Left ventricle myocardium inferior (tissue), 1 donor: ENCODE measurements around the gene PLXNA2. TPM values are rescaled to one million over a fixed set of nuclear protein-coding genes. Genes with fewer than 3 reads are reported as not detected.

Source experiments
- DNase-seq: peaks from one replicate; pipeline ENCODE4 v3.0.0-alpha.2; 2020
- H3K27ac ChIP-seq: fragments of 200-600 bp; replicated peaks from 2 replicates; pipeline ENCODE4 v1.8.0; 2021
- H3K27me3 ChIP-seq: fragments of 200-600 bp; 2 replicates; pipeline ENCODE4 v1.8.0; 2021; ENCODE audit warnings: low read depth
- H3K36me3 ChIP-seq: fragments of 200-600 bp; 2 replicates; pipeline ENCODE4 v1.8.0; 2021
- H3K4me1 ChIP-seq: fragments of 200-600 bp; 2 replicates; pipeline ENCODE4 v1.8.0; 2021
- H3K4me3 ChIP-seq: fragments of 200-600 bp; 2 replicates; pipeline ENCODE4 v1.8.0; 2021; ENCODE audit warnings: mild to moderate bottlenecking, moderate library complexity
- H3K9me3 ChIP-seq: fragments of 200-600 bp; replicated peaks from 2 replicates; pipeline ENCODE4 v1.8.0; 2021
- intact Hi-C: fragments of 100-400 bp; cut with micrococcal nuclease; formaldehyde crosslinking; loops from one replicate; pipeline ENCODE4 v1.11.0; 2022
- total RNA-seq: library from RNA; stranded (reverse); fragmentation: NEBNext Ultra II Directional; extraction: Animal tissue kit (Norgen Biotek cat#: 25700); gene quantifications from one replicate; pipeline ENCODE4 v1.2.1, GENCODE V29; 2021
- TF ChIP-seq, protein P1 (sequence below): fragments of 200-600 bp; IDR thresholded peaks from 2 replicates; pipeline ENCODE4 v1.8.0; 2021; ENCODE audit warnings: antibody characterized with exemption, mild to moderate bottlenecking, borderline replicate concordance
- donor health status: DM: no; HTN: yes; CAD: no; lungs with severe emphysema.

The PLXNA2 gene
- total RNA-seq, 1 donor from 2014 or later = 29.1 TPM

DNA sequence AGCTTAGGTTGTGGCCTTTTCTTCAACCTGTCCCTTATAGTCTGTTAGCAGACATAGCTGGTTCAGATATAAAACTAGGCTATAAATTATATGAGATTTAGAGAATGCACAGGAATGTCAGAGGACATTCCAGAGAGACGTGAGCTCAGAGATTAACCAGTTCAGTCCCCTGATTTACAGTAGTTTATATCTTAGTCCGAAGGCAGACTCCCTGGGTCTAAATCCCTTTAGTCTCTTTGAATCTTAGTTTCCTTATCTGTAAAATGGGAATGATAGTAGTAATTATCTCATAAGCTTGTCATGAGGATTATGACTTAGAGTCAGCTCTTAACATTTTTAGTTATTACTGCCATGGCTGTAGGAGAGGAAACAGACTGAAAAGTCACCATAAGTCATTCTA lies 45.5 kb upstream of the PLXNA2 start:
- Histone ChIP-seq H3K36me3 (no peaks in the 10 kb centered on the region), H3K4me1 (no peaks in the 10 kb centered on the region), H3K27ac (no peak overlapping the region), H3K27me3 (peaks cover 11% of the 10 kb centered on the region), H3K9me3 (no peaks in the 10 kb centered on the region), H3K4me3 (no peak overlapping the region)
- DNase-seq = no peak
- intact Hi-C loops = no loop called here
- TF ChIP-seq, protein P1, sequence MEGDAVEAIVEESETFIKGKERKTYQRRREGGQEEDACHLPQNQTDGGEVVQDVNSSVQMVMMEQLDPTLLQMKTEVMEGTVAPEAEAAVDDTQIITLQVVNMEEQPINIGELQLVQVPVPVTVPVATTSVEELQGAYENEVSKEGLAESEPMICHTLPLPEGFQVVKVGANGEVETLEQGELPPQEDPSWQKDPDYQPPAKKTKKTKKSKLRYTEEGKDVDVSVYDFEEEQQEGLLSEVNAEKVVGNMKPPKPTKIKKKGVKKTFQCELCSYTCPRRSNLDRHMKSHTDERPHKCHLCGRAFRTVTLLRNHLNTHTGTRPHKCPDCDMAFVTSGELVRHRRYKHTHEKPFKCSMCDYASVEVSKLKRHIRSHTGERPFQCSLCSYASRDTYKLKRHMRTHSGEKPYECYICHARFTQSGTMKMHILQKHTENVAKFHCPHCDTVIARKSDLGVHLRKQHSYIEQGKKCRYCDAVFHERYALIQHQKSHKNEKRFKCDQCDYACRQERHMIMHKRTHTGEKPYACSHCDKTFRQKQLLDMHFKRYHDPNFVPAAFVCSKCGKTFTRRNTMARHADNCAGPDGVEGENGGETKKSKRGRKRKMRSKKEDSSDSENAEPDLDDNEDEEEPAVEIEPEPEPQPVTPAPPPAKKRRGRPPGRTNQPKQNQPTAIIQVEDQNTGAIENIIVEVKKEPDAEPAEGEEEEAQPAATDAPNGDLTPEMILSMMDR = no peak

- Histone ChIP-seq H3K27me3 (peaks cover 10% of the 10 kb centered on the region), H3K36me3 (no peaks in the 10 kb centered on the region), H3K4me1 (no peaks in the 10 kb centered on the region), H3K4me3 (no peak overlapping the region), H3K9me3 (no peaks in the 10 kb centered on the region), H3K27ac (no peak overlapping the region)
- DNase-seq = no peak
- intact Hi-C loops = no loop called here
- TF ChIP-seq, protein P1 = no peak
These were observed 44.3 kb upstream of the PLXNA2 start for GRCh38 chr1:208288495-208288894.

DNA sequence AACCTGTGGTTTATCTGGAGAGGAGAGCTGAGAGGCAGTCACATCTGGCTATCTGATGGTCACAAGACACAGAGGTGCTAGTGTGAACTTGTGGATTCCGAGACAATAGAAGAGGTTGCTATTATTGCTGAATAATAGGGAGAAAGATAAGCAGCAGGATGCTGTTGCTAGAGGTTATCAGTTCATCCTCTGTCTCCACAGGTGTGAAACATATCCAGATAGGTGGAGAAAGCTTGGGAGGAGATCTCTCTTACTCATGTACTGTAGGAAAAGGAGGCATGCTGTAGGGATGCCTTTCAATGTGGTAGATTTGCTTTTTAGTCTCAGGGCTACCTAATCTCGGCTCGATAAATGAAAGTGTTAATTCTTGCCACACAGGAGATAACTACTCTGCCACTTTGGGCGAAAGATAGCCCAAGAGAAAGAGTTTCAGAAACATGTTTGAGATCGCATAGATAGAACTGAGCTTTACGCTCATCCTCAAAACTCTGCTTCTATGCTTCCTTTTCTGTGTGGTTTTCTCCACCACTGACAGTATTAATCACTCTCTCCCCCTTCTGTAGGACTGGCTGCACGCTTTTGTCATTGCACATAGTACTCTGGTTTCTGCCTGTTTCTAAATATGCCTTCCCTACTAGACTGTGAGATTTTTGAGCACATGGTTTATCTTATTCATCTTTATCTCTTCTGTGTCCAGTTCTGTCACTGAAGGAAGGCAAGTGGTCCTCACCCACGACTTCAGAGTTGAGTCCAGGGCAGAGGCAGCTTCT lies 36.7 kb upstream of the PLXNA2 start:
- no peak overlapping the region for H3K27ac ChIP-seq
- H3K9me3 ChIP-seq = no peaks in the 10 kb centered on the region
- peaks cover 30% of the 10 kb centered on the region for H3K27me3 ChIP-seq
- peaks cover 12% of the 10 kb centered on the region for H3K4me1 ChIP-seq
- TF ChIP-seq, protein P1 = no peak
- intact Hi-C loops = no loop called here
- no peak for DNase-seq
- H3K36me3 ChIP-seq = no peaks in the 10 kb centered on the region
- H3K4me3 ChIP-seq = no peak overlapping the region

DNA sequence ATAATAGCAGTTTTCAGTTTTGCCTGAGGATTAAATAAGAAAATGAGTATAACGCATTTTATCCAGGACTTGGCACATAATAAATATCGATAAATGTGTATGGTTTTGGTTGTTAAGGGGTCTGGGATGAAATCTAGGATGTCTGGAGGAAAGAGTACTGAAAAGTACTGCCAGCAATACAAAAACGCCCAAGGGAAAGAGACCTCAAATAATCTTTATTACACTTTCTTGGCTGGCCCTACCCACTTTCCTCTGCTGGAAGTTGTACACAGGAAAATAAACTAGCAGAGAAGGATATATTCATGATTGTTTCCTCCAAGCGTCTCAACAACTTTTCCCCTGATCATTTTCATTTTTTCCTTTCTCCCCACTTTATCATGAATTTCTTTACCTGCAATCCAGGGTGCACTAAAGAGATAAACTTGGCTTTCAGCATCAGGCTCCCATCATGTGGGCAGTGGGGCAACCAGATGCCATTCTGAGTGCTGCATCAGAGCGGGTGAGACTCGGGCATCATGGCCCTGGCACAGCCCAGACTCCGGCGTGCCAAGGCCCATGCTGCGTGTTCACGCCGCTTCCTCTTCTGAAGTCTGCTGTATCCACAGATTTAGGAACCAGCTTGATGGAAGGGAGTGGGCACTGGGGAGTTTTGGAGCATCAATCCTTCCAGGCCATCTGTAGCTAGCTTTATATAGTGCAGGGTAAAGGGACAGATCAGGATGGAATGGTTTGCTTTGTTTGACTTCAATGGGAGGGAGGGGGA lies 35.8 kb upstream of the PLXNA2 start:
- H3K36me3 ChIP-seq = no peaks in the 10 kb centered on the region
- DNase-seq = no peak
- intact Hi-C loops = no loop called here
- H3K27me3 ChIP-seq = peaks cover 37% of the 10 kb centered on the region
- no peaks in the 10 kb centered on the region for H3K9me3 ChIP-seq
- TF ChIP-seq, protein P1 = no peak
- H3K4me1 ChIP-seq = peaks cover 12% of the 10 kb centered on the region
- H3K4me3 ChIP-seq = no peak overlapping the region
- no peak overlapping the region for H3K27ac ChIP-seq

- TF ChIP-seq, protein P1 = no peak
- peak overlapping the region; percentile 9 for H3K27ac ChIP-seq
- peaks cover 12% of the 10 kb centered on the region for H3K4me1 ChIP-seq
- intact Hi-C loops = no loop called here
- no peaks in the 10 kb centered on the region for H3K36me3 ChIP-seq
- peaks cover 50% of the 10 kb centered on the region for H3K27me3 ChIP-seq
- no peak overlapping the region for H3K4me3 ChIP-seq
- DNase-seq = no peak
- H3K9me3 ChIP-seq = no peaks in the 10 kb centered on the region
These were observed 34.5 kb upstream of the PLXNA2 start for GRCh38 chr1:208278638-208279037.
